ENCODE measurements around the gene MYO1E.
"Not testable (repeated sequence)": the region's sequence is repeated elsewhere in the genome, so short reads cannot be mapped to it uniquely, and the experiment has no call there.

- not testable (repeated sequence) for TF ChIP-seq RARB (CRISPR knock-in tag; IDR thresholded peaks at IDR 0.05); ZNF8 (CRISPR knock-in tag; IDR thresholded peaks at IDR 0.05); PPARA (CRISPR knock-in tag; IDR thresholded peaks at IDR 0.05; ENCODE audit: borderline replicate concordance); POU6F1 (CRISPR knock-in tag; IDR thresholded peaks at IDR 0.05; ENCODE audit: borderline replicate concordance, low read depth); TCF4 (CRISPR knock-in tag; IDR thresholded peaks at IDR 0.05; ENCODE audit: borderline replicate concordance); GLIS3 (CRISPR knock-in tag; IDR thresholded peaks at IDR 0.05)
Observed at GRCh38 chr15:59401051-59401823, 28.6 kb upstream of the MYO1E start.
